Fibroblast of villous mesenchyme (primary cell): ENCODE measurements around the gene SYNJ2. TPM values are rescaled to one million over a fixed set of nuclear protein-coding genes. Genes with fewer than 3 reads are reported as not detected.

ENCODE experiments used
- DNase-seq: peaks from one replicate; pipeline ENCODE4 v3.0.0-alpha.2; 2010; ENCODE audit warnings: low read depth
- H3K4me3 ChIP-seq: 2 replicates; pipeline ENCODE4 v1.5.1; 2011; ENCODE audit warnings: low read depth, mild to moderate bottlenecking, low read length
- total RNA-seq: library from RNA; depleted of rRNA; stranded (reverse); fragments of >200 nt; gene quantifications from 2 replicates; pipeline ENCODE4 v1.2.3, GENCODE V29; 2012
- TF ChIP-seq, protein P1 (sequence below): IDR thresholded peaks from 2 replicates; pipeline ENCODE4 v1.5.1; 2012; ENCODE audit warnings: low read depth, mild to moderate bottlenecking, low read length; ENCODE audit not compliant: insufficient read depth

Gene SYNJ2
- total RNA-seq, 1 donor: 53.1 TPM

GRCh38 chr6:158104696-158105095, 123.0 kb downstream of the SYNJ2 start:
- DNase-seq: no peak
- TF ChIP-seq, protein P1, sequence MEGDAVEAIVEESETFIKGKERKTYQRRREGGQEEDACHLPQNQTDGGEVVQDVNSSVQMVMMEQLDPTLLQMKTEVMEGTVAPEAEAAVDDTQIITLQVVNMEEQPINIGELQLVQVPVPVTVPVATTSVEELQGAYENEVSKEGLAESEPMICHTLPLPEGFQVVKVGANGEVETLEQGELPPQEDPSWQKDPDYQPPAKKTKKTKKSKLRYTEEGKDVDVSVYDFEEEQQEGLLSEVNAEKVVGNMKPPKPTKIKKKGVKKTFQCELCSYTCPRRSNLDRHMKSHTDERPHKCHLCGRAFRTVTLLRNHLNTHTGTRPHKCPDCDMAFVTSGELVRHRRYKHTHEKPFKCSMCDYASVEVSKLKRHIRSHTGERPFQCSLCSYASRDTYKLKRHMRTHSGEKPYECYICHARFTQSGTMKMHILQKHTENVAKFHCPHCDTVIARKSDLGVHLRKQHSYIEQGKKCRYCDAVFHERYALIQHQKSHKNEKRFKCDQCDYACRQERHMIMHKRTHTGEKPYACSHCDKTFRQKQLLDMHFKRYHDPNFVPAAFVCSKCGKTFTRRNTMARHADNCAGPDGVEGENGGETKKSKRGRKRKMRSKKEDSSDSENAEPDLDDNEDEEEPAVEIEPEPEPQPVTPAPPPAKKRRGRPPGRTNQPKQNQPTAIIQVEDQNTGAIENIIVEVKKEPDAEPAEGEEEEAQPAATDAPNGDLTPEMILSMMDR: no peak
- no peak overlapping the region for H3K4me3 ChIP-seq

DNA sequence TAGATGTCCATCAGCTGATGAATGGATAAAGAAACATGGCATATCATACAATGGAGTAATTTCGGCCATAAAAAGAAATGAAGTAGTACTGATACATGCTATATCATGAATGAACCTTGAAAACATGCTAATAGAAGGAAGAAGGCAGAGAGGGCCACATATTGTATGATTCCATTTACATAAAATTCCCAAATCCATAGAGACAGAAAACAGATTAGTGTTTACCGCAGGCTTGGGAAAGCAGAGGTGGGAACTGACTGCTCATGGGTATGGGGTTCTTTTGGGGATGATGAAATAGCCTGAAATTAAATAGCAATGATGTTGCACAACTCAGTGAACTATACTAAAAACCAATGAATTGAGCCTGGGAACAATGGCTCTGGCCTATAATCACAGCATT, 128.1 kb downstream of the SYNJ2 start:
- H3K4me3 ChIP-seq: no peak overlapping the region
- peak; percentile 37 for DNase-seq
- TF ChIP-seq, protein P1: no peak

DNA sequence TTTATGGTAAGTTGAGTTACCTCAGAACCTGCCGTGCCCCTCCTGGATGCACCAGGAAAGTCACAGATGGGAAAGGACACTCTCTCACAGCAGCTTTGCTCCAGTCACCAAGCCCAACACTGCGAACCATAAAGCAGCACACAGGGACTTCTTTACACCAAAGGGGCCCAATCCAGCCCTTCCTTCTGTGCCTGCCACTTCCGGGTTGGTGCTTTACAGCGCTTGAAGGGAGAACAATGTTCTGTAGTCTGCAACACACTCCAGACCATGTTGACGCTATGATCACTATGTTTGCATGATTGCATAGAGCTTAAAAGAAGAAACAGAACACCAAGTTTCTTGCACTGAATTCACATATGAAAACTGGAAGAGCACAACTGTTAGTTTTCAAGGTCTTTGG, 129.3 kb downstream of the SYNJ2 start:
- DNase-seq: no peak

GRCh38 chr6:158111987-158112386, 130.3 kb downstream of the SYNJ2 start:
- H3K4me3 ChIP-seq: no peak overlapping the region
- TF ChIP-seq, protein P1: no peak
- DNase-seq: no peak

More for the DNA sequence above, 129.3 kb downstream of the SYNJ2 start:
- no peak overlapping the region for H3K4me3 ChIP-seq
- TF ChIP-seq, protein P1: no peak

DNA sequence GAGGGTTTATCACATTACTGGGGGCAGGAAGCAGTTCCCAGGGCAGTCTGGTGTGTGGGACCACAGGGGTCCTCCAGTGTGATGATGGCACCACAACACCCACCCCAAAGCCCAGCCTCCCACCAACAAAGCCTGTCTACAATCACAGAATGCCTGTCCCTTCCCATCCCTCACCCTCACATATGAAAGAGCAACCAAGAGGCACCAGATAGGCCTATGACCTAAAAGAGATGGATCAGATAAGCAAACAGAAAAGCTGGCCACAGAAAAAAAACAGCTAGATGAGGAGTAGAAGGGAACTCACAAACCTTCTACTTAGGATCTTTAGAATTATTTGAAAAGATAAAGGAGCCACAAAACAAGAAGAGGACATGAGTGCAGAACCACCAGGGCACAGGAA, 132.1 kb downstream of the SYNJ2 start:
- no peak for DNase-seq
- TF ChIP-seq, protein P1: no peak

DNA sequence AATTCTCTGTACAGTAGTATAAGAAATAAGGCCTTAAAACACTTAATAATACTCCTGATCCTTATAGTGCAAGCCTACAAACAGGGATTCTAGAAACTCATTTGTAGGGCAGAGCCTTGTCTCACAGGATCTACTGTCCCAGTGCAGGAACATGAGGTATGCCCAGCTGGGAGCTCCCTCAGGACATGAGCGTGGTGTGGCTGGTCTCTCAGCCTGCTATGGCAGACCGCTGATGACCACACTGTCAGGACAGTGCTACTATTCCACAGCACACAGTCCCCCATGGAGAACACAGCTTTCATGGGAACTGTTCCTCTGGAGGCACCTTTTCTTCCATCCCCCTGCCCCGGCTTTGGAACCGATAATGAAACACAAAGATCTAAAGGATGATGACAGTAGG, 133.4 kb downstream of the SYNJ2 start:
- no peak for DNase-seq

More for the DNA sequence above, 132.1 kb downstream of the SYNJ2 start:
- H3K4me3 ChIP-seq: no peak overlapping the region

GRCh38 chr6:158115508-158115907, 133.8 kb downstream of the SYNJ2 start:
- no peak overlapping the region for H3K4me3 ChIP-seq
- TF ChIP-seq, protein P1: no peak
- DNase-seq: no peak

More for the DNA sequence above, 133.4 kb downstream of the SYNJ2 start:
- TF ChIP-seq, protein P1: no peak
- no peak overlapping the region for H3K4me3 ChIP-seq
